WTC11 (cell line): ENCODE results near the gene B3GALNT2. TPM values are rescaled to one million over a fixed set of nuclear protein-coding genes. Genes with fewer than 3 reads are reported as not detected.

ENCODE experiments used
- ATAC-seq: fragments of 200-7000 bp; cut with Tn5 transposase; 2 replicates; pipeline ENCODE4 v1.10.0; 2021; ENCODE audit warnings: mild to moderate bottlenecking, moderate library complexity
- CTCF ChIA-PET: fragments of 300-600 bp; sonication (Branson Sonifier 250); formaldehyde crosslinking; loops from one replicate; lab custom pipeline; 2021; ENCODE audit warnings: antibody characterized with exemption; lab: Charles Lee
- POLR2A ChIA-PET: fragments of 350-600 bp; sonication (Branson Sonifier 250); formaldehyde crosslinking; loops from one replicate; lab custom pipeline; 2021; ENCODE audit warnings: antibody characterized with exemption; lab: Charles Lee
- DNase-seq: peaks from one replicate; pipeline ENCODE4 v3.0.0; 2021; ENCODE audit warnings: low spot score
- H3K27ac Mint-ChIP-seq: 2 replicates; pipeline ENCODE4 v1.8.0; 2021; ENCODE audit warnings: mixed read lengths
- H3K27me3 Mint-ChIP-seq: 2 replicates; pipeline ENCODE4 v1.8.0; 2021; ENCODE audit warnings: low read depth, mild to moderate bottlenecking, moderate library complexity, mixed read lengths
- H3K36me3 Mint-ChIP-seq: 2 replicates; pipeline ENCODE4 v1.8.0; 2021; ENCODE audit warnings: mixed read lengths
- H3K4me1 Mint-ChIP-seq: 2 replicates; pipeline ENCODE4 v1.8.0; 2022; ENCODE audit warnings: mixed read lengths
- H3K4me3 Mint-ChIP-seq: 2 replicates; pipeline ENCODE4 v1.8.0; 2021; ENCODE audit warnings: mild to moderate bottlenecking, moderate library complexity, mixed read lengths
- H3K9me3 Mint-ChIP-seq: 2 replicates; pipeline ENCODE4 v1.8.0; 2021; ENCODE audit warnings: mixed read lengths
- ARID4B ChIP-seq: sonication (generic); formaldehyde crosslinking; IDR thresholded peaks from 2 replicates; pipeline ENCODE4 v1.8.0; 2023; ENCODE audit warnings: missing genetic modification reagents, mild to moderate bottlenecking, borderline replicate concordance
- ATF1 ChIP-seq: sonication (generic); formaldehyde crosslinking; IDR thresholded peaks from 2 replicates; pipeline ENCODE4 v1.8.1; 2023; ENCODE audit warnings: mild to moderate bottlenecking, moderate library complexity, missing genetic modification reagents
- ATF3 ChIP-seq: sonication (generic); formaldehyde crosslinking; conservative IDR thresholded peaks from 2 replicates; pipeline ENCODE4 v1.8.1; 2022; ENCODE audit warnings: mild to moderate bottlenecking, missing genetic modification reagents
- CTCF ChIP-seq: fragments of 200-600 bp; IDR thresholded peaks from 2 replicates; pipeline ENCODE4 v1.8.0; 2022; ENCODE audit warnings: antibody characterized with exemption
- E2F1 ChIP-seq: sonication (generic); formaldehyde crosslinking; IDR thresholded peaks from 2 replicates; pipeline ENCODE4 v1.8.0; 2022; ENCODE audit warnings: mild to moderate bottlenecking, missing genetic modification reagents
- E2F4 ChIP-seq: sonication (generic); formaldehyde crosslinking; IDR thresholded peaks from 2 replicates; pipeline ENCODE4 v1.8.1; 2022; ENCODE audit warnings: low read depth, mild to moderate bottlenecking, moderate library complexity, missing genetic modification reagents, borderline replicate concordance
- EMX1 ChIP-seq: fragments of 250-450 bp; sonication (Bioruptor Pico); IDR thresholded peaks from 2 replicates; pipeline ENCODE4 v1.8.0; 2021; ENCODE audit warnings: mild to moderate bottlenecking
- ESRRA ChIP-seq: sonication (generic); formaldehyde crosslinking; IDR thresholded peaks from 2 replicates; pipeline ENCODE4 v1.8.1; 2022; ENCODE audit warnings: mild to moderate bottlenecking, missing genetic modification reagents, borderline replicate concordance
- MXD4 ChIP-seq: fragments of 250-450 bp; sonication (Bioruptor Pico); IDR thresholded peaks from 2 replicates; pipeline ENCODE4 v1.8.0; 2021; ENCODE audit warnings: mild to moderate bottlenecking, moderate library complexity, borderline replicate concordance
- MYBL2 ChIP-seq: sonication (generic); formaldehyde crosslinking; IDR thresholded peaks from 2 replicates; pipeline ENCODE4 v1.8.1; 2023; ENCODE audit warnings: mild to moderate bottlenecking, moderate library complexity, missing genetic modification reagents
- NR1H2 ChIP-seq: sonication (generic); formaldehyde crosslinking; IDR thresholded peaks from 2 replicates; pipeline ENCODE4 v1.9.0; 2021; ENCODE audit warnings: mild to moderate bottlenecking, moderate library complexity, missing genetic modification reagents
- NR3C1 ChIP-seq: sonication (generic); formaldehyde crosslinking; conservative IDR thresholded peaks from 2 replicates; pipeline ENCODE4 v1.8.1; 2023; ENCODE audit warnings: low read depth, mild to moderate bottlenecking, missing genetic modification reagents
- SP1 ChIP-seq: sonication (generic); formaldehyde crosslinking; conservative IDR thresholded peaks from 2 replicates; pipeline ENCODE4 v1.8.1; 2022; ENCODE audit warnings: missing genetic modification reagents
- TP53 ChIP-seq: sonication (generic); formaldehyde crosslinking; IDR thresholded peaks from 2 replicates; pipeline ENCODE4 v1.8.1; 2023; ENCODE audit warnings: mild to moderate bottlenecking, missing genetic modification reagents
- ZMAT4 ChIP-seq: fragments of 250-450 bp; sonication (Bioruptor Pico); IDR thresholded peaks from 2 replicates; pipeline ENCODE4 v1.9.0; 2021; ENCODE audit warnings: mild to moderate bottlenecking
- ZNF317 ChIP-seq: sonication (generic); formaldehyde crosslinking; IDR thresholded peaks from 2 replicates; pipeline ENCODE4 v1.8.1; 2023; ENCODE audit warnings: low read depth, mild to moderate bottlenecking, moderate library complexity, missing genetic modification reagents, borderline replicate concordance
- ZNF416 ChIP-seq: fragments of 250-450 bp; sonication (Bioruptor Pico); IDR thresholded peaks from 2 replicates; pipeline ENCODE4 v1.9.0; 2021; ENCODE audit warnings: mild to moderate bottlenecking, inconsistent platforms
- ZNF423 ChIP-seq: fragments of 250-450 bp; sonication (Bioruptor Pico); IDR thresholded peaks from 2 replicates; pipeline ENCODE4 v2.1.2; 2022; ENCODE audit warnings: mild to moderate bottlenecking, moderate library complexity
- ZNF532 ChIP-seq: fragments of 250-450 bp; sonication (Bioruptor Pico); IDR thresholded peaks from 2 replicates; pipeline ENCODE4 v1.9.0; 2021; ENCODE audit warnings: mild to moderate bottlenecking, borderline replicate concordance
- total RNA-seq: library from RNA; stranded (reverse); gene quantifications from 3 replicates; pipeline ENCODE4 v1.2.3, GENCODE V29; 2021

Gene B3GALNT2
- total RNA-seq, 1 experiment from 2014 or later: 41.7 TPM

GRCh38 chr1:235427447-235427846, 76.8 kb downstream of the B3GALNT2 start:
- no peak for DNase-seq
- ATAC-seq: no peak
- no peaks in the 10 kb centered on the region for H3K27me3 Mint-ChIP-seq
- TF ChIP-seq ESRRA (no peak), MXD4 (no peak), ATF3 (CRISPR knock-in tag) (no peak), ATF1 (no peak)
- TF ChIP-seq, all 79 proteins: peak for 0
- ChIA-PET CTCF (no interaction called here), POLR2A (interaction anchor here (0.6 kb wide), 1 partner anchor 882 kb away, joined by 3 read pairs; no protein-coding TSS in a partner anchor)
- H3K9me3 Mint-ChIP-seq: no peaks in the 10 kb centered on the region
- peaks cover 10% of the 10 kb centered on the region for H3K4me1 Mint-ChIP-seq
- H3K36me3 Mint-ChIP-seq: no peaks in the 10 kb centered on the region; the same call in none of the 2 replicates
- H3K4me3 Mint-ChIP-seq: no peak overlapping the region
- H3K27ac Mint-ChIP-seq: no peak overlapping the region

GRCh38 chr1:235426680-235427079, 77.6 kb downstream of the B3GALNT2 start:
- H3K4me1 Mint-ChIP-seq: peaks cover 10% of the 10 kb centered on the region

More at GRCh38 chr1:235426680-235427079, 77.6 kb downstream of the B3GALNT2 start:
- TF ChIP-seq ZNF423 (no peak), NR3C1 (CRISPR knock-in tag) (no peak), ARID4B (CRISPR knock-in tag) (no peak), ZNF416 (CRISPR knock-in tag) (no peak), ATF1 (no peak), E2F1 (no peak), NR1H2 (CRISPR knock-in tag) (no peak), E2F4 (CRISPR knock-in tag) (no peak), TP53 (CRISPR knock-in tag) (no peak), EMX1 (CRISPR knock-in tag) (no peak), CTCF (no peak), ZNF532 (CRISPR knock-in tag) (no peak), ZNF317 (CRISPR knock-in tag) (no peak), MYBL2 (CRISPR knock-in tag) (no peak), SP1 (CRISPR knock-in tag) (no peak), ZMAT4 (CRISPR knock-in tag) (no peak)
- DNase-seq (no peak), ATAC-seq (no peak)
- Mint-ChIP-seq H3K9me3 (no peaks in the 10 kb centered on the region), H3K27ac (no peak overlapping the region; the same call in 1 of the 2 replicates), H3K36me3 (no peaks in the 10 kb centered on the region; the same call in 1 of the 2 replicates), H3K4me3 (no peak overlapping the region), H3K27me3 (no peaks in the 10 kb centered on the region)
- ChIA-PET POLR2A (no interaction called here), CTCF (interaction anchor here (0.8 to 1.0 kb wide), 2 partner anchors 10 to 173 kb away, joined by 3 read pairs; no protein-coding TSS in a partner anchor)
